ENCODE measurements around the gene ATXN2.

Gene ATXN2

DNA sequence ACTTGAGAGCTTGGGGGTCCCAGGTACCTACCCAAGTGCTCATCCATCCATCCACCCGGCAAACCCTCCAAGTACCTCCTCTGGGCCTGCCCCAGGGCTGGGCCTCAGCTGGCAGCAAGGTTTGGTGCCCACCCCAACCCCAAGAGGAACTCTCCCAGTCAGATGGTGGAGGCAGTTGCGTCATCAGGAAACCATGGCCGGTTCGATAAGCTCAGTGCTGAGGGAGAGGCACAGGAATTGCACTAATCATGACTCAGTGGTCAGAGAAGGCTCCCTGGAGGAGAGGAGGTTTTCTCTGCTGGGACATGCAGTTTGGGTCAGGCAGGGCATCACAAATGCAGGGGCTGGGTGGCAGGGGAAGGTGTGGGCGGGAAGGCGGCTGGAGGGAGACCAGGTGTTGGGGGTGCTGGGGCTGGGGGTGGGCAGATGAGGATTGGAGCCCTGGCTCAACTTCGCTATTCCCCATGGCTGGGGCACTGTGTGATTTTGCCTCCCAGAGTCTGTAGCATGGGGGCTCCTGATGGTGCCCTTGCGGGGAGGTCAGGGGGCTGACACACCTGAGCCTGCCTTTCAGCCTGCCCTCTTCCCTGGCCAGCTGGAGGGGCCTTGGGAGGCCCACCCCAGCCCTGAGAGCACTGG lies 161.2 kb downstream of the ATXN2 start:
- TF ChIP-seq ZNF565 (CRISPR knock-in tag; conservative IDR thresholded peaks at IDR 0.05; ENCODE audit: low read depth) (no peak), GLIS3 (CRISPR knock-in tag; IDR thresholded peaks at IDR 0.05) (no peak), OSR1 (CRISPR knock-in tag; IDR thresholded peaks at IDR 0.05) (no peak), ZFP3 (CRISPR knock-in tag; IDR thresholded peaks at IDR 0.05) (no peak), RARB (CRISPR knock-in tag; IDR thresholded peaks at IDR 0.05) (no peak; the same call in 1 of the 2 replicates), SNAI2 (CRISPR knock-in tag; IDR thresholded peaks at IDR 0.05) (no peak), ZFP30 (CRISPR knock-in tag; IDR thresholded peaks at IDR 0.05) (no peak), ESRRG (CRISPR knock-in tag; IDR thresholded peaks at IDR 0.05) (no peak), ZNF70 (CRISPR knock-in tag; IDR thresholded peaks at IDR 0.05) (no peak), ISL1 (CRISPR knock-in tag; IDR thresholded peaks at IDR 0.05) (no peak), ZC3H10 (CRISPR knock-in tag; IDR thresholded peaks at IDR 0.05) (no peak), ARNTL (CRISPR knock-in tag; IDR thresholded peaks at IDR 0.05; ENCODE audit: borderline replicate concordance, low read depth) (no peak), BACH2 (CRISPR knock-in tag; IDR thresholded peaks at IDR 0.05; ENCODE audit: borderline replicate concordance) (no peak), TCF4 (CRISPR knock-in tag; IDR thresholded peaks at IDR 0.05; ENCODE audit: borderline replicate concordance) (no peak), TOX (CRISPR knock-in tag; IDR thresholded peaks at IDR 0.05; ENCODE audit: borderline replicate concordance) (no peak)
- TF ChIP-seq, protein P1, sequence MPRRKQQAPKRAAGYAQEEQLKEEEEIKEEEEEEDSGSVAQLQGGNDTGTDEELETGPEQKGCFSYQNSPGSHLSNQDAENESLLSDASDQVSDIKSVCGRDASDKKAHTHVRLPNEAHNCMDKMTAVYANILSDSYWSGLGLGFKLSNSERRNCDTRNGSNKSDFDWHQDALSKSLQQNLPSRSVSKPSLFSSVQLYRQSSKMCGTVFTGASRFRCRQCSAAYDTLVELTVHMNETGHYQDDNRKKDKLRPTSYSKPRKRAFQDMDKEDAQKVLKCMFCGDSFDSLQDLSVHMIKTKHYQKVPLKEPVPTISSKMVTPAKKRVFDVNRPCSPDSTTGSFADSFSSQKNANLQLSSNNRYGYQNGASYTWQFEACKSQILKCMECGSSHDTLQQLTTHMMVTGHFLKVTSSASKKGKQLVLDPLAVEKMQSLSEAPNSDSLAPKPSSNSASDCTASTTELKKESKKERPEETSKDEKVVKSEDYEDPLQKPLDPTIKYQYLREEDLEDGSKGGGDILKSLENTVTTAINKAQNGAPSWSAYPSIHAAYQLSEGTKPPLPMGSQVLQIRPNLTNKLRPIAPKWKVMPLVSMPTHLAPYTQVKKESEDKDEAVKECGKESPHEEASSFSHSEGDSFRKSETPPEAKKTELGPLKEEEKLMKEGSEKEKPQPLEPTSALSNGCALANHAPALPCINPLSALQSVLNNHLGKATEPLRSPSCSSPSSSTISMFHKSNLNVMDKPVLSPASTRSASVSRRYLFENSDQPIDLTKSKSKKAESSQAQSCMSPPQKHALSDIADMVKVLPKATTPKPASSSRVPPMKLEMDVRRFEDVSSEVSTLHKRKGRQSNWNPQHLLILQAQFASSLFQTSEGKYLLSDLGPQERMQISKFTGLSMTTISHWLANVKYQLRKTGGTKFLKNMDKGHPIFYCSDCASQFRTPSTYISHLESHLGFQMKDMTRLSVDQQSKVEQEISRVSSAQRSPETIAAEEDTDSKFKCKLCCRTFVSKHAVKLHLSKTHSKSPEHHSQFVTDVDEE (CRISPR knock-in tag; IDR thresholded peaks at IDR 0.05), result no peak
- TF ChIP-seq, protein P2, sequence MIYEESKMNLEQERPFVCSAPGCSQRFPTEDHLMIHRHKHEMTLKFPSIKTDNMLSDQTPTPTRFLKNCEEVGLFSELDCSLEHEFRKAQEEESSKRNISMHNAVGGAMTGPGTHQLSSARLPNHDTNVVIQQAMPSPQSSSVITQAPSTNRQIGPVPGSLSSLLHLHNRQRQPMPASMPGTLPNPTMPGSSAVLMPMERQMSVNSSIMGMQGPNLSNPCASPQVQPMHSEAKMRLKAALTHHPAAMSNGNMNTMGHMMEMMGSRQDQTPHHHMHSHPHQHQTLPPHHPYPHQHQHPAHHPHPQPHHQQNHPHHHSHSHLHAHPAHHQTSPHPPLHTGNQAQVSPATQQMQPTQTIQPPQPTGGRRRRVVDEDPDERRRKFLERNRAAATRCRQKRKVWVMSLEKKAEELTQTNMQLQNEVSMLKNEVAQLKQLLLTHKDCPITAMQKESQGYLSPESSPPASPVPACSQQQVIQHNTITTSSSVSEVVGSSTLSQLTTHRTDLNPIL (CRISPR knock-in tag; IDR thresholded peaks at IDR 0.05; ENCODE audit: low read depth), result no peak
- TF ChIP-seq, protein P3, sequence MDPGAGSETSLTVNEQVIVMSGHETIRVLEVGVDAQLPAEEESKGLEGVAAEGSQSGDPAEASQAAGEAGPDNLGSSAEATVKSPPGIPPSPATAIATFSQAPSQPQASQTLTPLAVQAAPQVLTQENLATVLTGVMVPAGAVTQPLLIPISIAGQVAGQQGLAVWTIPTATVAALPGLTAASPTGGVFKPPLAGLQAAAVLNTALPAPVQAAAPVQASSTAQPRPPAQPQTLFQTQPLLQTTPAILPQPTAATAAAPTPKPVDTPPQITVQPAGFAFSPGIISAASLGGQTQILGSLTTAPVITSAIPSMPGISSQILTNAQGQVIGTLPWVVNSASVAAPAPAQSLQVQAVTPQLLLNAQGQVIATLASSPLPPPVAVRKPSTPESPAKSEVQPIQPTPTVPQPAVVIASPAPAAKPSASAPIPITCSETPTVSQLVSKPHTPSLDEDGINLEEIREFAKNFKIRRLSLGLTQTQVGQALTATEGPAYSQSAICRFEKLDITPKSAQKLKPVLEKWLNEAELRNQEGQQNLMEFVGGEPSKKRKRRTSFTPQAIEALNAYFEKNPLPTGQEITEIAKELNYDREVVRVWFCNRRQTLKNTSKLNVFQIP (CRISPR knock-in tag; IDR thresholded peaks at IDR 0.05; ENCODE audit: borderline replicate concordance, low read depth), result no peak
- TF ChIP-seq, protein P4, sequence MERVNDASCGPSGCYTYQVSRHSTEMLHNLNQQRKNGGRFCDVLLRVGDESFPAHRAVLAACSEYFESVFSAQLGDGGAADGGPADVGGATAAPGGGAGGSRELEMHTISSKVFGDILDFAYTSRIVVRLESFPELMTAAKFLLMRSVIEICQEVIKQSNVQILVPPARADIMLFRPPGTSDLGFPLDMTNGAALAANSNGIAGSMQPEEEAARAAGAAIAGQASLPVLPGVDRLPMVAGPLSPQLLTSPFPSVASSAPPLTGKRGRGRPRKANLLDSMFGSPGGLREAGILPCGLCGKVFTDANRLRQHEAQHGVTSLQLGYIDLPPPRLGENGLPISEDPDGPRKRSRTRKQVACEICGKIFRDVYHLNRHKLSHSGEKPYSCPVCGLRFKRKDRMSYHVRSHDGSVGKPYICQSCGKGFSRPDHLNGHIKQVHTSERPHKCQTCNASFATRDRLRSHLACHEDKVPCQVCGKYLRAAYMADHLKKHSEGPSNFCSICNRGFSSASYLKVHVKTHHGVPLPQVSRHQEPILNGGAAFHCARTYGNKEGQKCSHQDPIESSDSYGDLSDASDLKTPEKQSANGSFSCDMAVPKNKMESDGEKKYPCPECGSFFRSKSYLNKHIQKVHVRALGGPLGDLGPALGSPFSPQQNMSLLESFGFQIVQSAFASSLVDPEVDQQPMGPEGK (CRISPR knock-in tag; IDR thresholded peaks at IDR 0.05; ENCODE audit: borderline replicate concordance), result no peak
- peak; percentile 44 for ATAC-seq

DNA sequence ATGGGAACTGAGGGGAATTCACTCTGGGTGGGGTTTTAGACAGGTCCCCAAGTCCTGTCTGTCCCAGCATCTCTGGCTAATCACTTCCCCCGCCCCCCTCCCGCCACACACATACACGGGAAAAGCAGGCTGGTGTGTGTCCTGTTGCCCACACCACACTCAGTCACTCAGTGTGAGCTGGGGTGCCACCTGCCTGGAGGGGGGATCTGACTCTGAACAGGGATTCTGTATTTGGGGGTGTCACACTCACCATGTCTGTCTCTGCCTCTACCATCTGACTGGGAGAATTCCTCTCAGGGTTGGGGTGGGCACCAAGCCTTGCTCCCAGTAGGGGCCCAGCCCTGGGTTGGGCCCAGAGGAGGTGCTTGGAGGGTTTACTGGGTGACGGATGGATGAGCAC lies 162.3 kb downstream of the ATXN2 start:
- no peak for ATAC-seq
- TF ChIP-seq OSR1 (CRISPR knock-in tag; IDR thresholded peaks at IDR 0.05) (no peak), ZC3H10 (CRISPR knock-in tag; IDR thresholded peaks at IDR 0.05) (no peak), GLIS3 (CRISPR knock-in tag; IDR thresholded peaks at IDR 0.05) (no peak), ZFP30 (CRISPR knock-in tag; IDR thresholded peaks at IDR 0.05) (no peak), ZNF70 (CRISPR knock-in tag; IDR thresholded peaks at IDR 0.05) (no peak), ISL1 (CRISPR knock-in tag; IDR thresholded peaks at IDR 0.05) (no peak), SNAI2 (CRISPR knock-in tag; IDR thresholded peaks at IDR 0.05) (no peak), ARNTL (CRISPR knock-in tag; IDR thresholded peaks at IDR 0.05; ENCODE audit: borderline replicate concordance, low read depth) (no peak), CSDC2 (CRISPR knock-in tag; IDR thresholded peaks at IDR 0.05) (no peak), ZNF8 (CRISPR knock-in tag; IDR thresholded peaks at IDR 0.05) (no peak), ZNF565 (CRISPR knock-in tag; conservative IDR thresholded peaks at IDR 0.05; ENCODE audit: low read depth) (no peak), ESRRG (CRISPR knock-in tag; IDR thresholded peaks at IDR 0.05) (no peak), BACH2 (CRISPR knock-in tag; IDR thresholded peaks at IDR 0.05; ENCODE audit: borderline replicate concordance) (no peak), TOX (CRISPR knock-in tag; IDR thresholded peaks at IDR 0.05; ENCODE audit: borderline replicate concordance) (no peak)
- TF ChIP-seq, protein P3 (CRISPR knock-in tag; IDR thresholded peaks at IDR 0.05; ENCODE audit: borderline replicate concordance, low read depth), result no peak
- TF ChIP-seq, protein P4 (CRISPR knock-in tag; IDR thresholded peaks at IDR 0.05; ENCODE audit: borderline replicate concordance), result no peak
- TF ChIP-seq, protein P2 (CRISPR knock-in tag; IDR thresholded peaks at IDR 0.05; ENCODE audit: low read depth), result no peak
